Measurements from ENCODE around the gene AJUBA. TPM values are rescaled to one million over a fixed set of nuclear protein-coding genes. Genes with fewer than 3 reads are reported as not detected.

AJUBA gene
- total RNA-seq, 1 donor from 2014 or later, result 33.1 TPM

- H3K36me3 Mint-ChIP-seq (ENCODE audit: low read depth), result no peaks in the 10 kb centered on the region
- no peaks in the 10 kb centered on the region for H3K27me3 Mint-ChIP-seq (ENCODE audit: low read depth)
- no peak overlapping the region for H3K4me3 Mint-ChIP-seq
- H3K4me1 Mint-ChIP-seq, result no peaks in the 10 kb centered on the region
- DNase-seq (ENCODE audit: low read depth, low spot score), result no peak
- no peak for TF ChIP-seq CTCF (conservative IDR thresholded peaks at IDR 0.05)
- H3K9me3 Mint-ChIP-seq, result no peaks in the 10 kb centered on the region
- no peak overlapping the region for H3K27ac Mint-ChIP-seq (ENCODE audit: unreplicated experiment)
These were observed 52.4 kb downstream of the AJUBA start for GRCh38 chr14:22929961-22930364.

GRCh38 chr14:22929104-22929960, 53.0 kb downstream of the AJUBA start, which contains the start of gene PRMT5:
PRMT5 (minus strand) TSS chr14:22929376; CDS start chr14:22929361, 15 bp downstream.
- no peaks in the 10 kb centered on the region for H3K27me3 Mint-ChIP-seq (ENCODE audit: low read depth)
- no peaks in the 10 kb centered on the region for H3K9me3 Mint-ChIP-seq
- TF ChIP-seq CTCF (conservative IDR thresholded peaks at IDR 0.05), result no peak
- no peaks in the 10 kb centered on the region for H3K4me1 Mint-ChIP-seq
- H3K36me3 Mint-ChIP-seq (ENCODE audit: low read depth), result peaks cover 2% of the 10 kb centered on the region
- peak within 1 kb of the TSS; percentile 92 for H3K27ac Mint-ChIP-seq (ENCODE audit: unreplicated experiment)
- DNase-seq (ENCODE audit: low read depth, low spot score), result peak; percentile 99
- H3K4me3 Mint-ChIP-seq, result no peak within 1 kb of the TSS

- no peak for TF ChIP-seq CTCF (conservative IDR thresholded peaks at IDR 0.05)
- H3K27me3 Mint-ChIP-seq (ENCODE audit: low read depth), result no peaks in the 10 kb centered on the region
- peak overlapping the region; percentile 92 for H3K27ac Mint-ChIP-seq (ENCODE audit: unreplicated experiment)
- H3K9me3 Mint-ChIP-seq, result no peaks in the 10 kb centered on the region
- no peaks in the 10 kb centered on the region for H3K4me1 Mint-ChIP-seq
- H3K36me3 Mint-ChIP-seq (ENCODE audit: low read depth), result peaks cover 2% of the 10 kb centered on the region
- no peak overlapping the region for H3K4me3 Mint-ChIP-seq
- no peak for DNase-seq (ENCODE audit: low read depth, low spot score)
These were observed 53.9 kb downstream of the AJUBA start for GRCh38 chr14:22928237-22929103.

- DNase-seq (ENCODE audit: low read depth, low spot score), result no peak
- peaks cover 8% of the 10 kb centered on the region for H3K36me3 Mint-ChIP-seq (ENCODE audit: low read depth)
- no peak for TF ChIP-seq CTCF (conservative IDR thresholded peaks at IDR 0.05)
These were observed 56.0 kb downstream of the AJUBA start for GRCh38 chr14:22926316-22926715.

GRCh38 chr14:22925513-22925912, 56.8 kb downstream of the AJUBA start:
- Mint-ChIP-seq H3K9me3 (no peaks in the 10 kb centered on the region), H3K27me3 (ENCODE audit: low read depth) (no peaks in the 10 kb centered on the region), H3K36me3 (ENCODE audit: low read depth) (peaks cover 15% of the 10 kb centered on the region), H3K4me1 (no peaks in the 10 kb centered on the region), H3K4me3 (no peak overlapping the region), H3K27ac (ENCODE audit: unreplicated experiment) (no peak overlapping the region)
- no peak for DNase-seq (ENCODE audit: low read depth, low spot score)
- TF ChIP-seq CTCF (conservative IDR thresholded peaks at IDR 0.05), result no peak

More at GRCh38 chr14:22926316-22926715, 56.0 kb downstream of the AJUBA start:
- no peaks in the 10 kb centered on the region for H3K9me3 Mint-ChIP-seq
- H3K4me3 Mint-ChIP-seq, result peak overlapping the region; percentile 72
- H3K27me3 Mint-ChIP-seq (ENCODE audit: low read depth), result no peaks in the 10 kb centered on the region
- no peaks in the 10 kb centered on the region for H3K4me1 Mint-ChIP-seq
- H3K27ac Mint-ChIP-seq (ENCODE audit: unreplicated experiment), result no peak overlapping the region

Data from neural crest cell (in vitro differentiated cells).